ENCODE results near the gene TMEM201. TPM values are rescaled to one million over a fixed set of nuclear protein-coding genes. Genes with fewer than 3 reads are reported as not detected.

The TMEM201 gene
- total and polyA plus RNA-seq, 2 donors from 2014 or later = 9.1 to 13.2 TPM

Other genes with a start within 250 kb of the TMEM201 start
- 3.8 TPM for gene SLC25A33, start 49.4 kb upstream of the TMEM201 start, total RNA-seq
- 11.3 TPM for gene SLC25A33, start 49.4 kb upstream of the TMEM201 start, polyA plus RNA-seq (ENCODE audit: insufficient read depth, low read depth, low replicate concordance)
- gene PIK3CD, start 62.8 kb downstream of the TMEM201 start, total RNA-seq = 19.7 TPM
- 5.3 TPM for gene PIK3CD, start 62.8 kb downstream of the TMEM201 start, polyA plus RNA-seq (ENCODE audit: insufficient read depth, low read depth, low replicate concordance)
- gene CLSTN1, start 235.1 kb downstream of the TMEM201 start, total RNA-seq = 158 TPM
- 114 TPM for gene CLSTN1, start 235.1 kb downstream of the TMEM201 start, polyA plus RNA-seq (ENCODE audit: insufficient read depth, low read depth, low replicate concordance)